Measurements from ENCODE around the gene EPHA10.
"Not testable (repeated sequence)": the region's sequence is repeated elsewhere in the genome, so short reads cannot be mapped to it uniquely, and the experiment has no call there.

Gene EPHA10

GRCh38 chr1:37794372-37795339, 29.7 kb upstream of the EPHA10 start:
- Mint-ChIP-seq H3K9me3 (no peaks in the 10 kb centered on the region), H3K27ac (no peak overlapping the region), H3K36me3 (ENCODE audit: low read depth) (peaks cover 10% of the 10 kb centered on the region), H3K4me1 (ENCODE audit: low read depth) (peaks cover 27% of the 10 kb centered on the region), H3K27me3 (peaks cover 56% of the 10 kb centered on the region), H3K4me3 (peak overlapping the region; percentile 62)
- intact Hi-C loops (cut with micrococcal nuclease) = no loop called here

GRCh38 chr1:37793773-37794371, 29.0 kb upstream of the EPHA10 start, which contains the start of gene MANEAL:
Gene MANEAL (plus strand): TSS chr1:37793847. CDS start chr1:37794183, 336 bp downstream.
- intact Hi-C loops (cut with micrococcal nuclease) = no loop called here
- Mint-ChIP-seq H3K4me3 (peak within 1 kb of the TSS; percentile 80), H3K27ac (no peak within 1 kb of the TSS), H3K36me3 (ENCODE audit: low read depth) (peaks cover 2% of the 10 kb centered on the region), H3K27me3 (peaks cover 59% of the 10 kb centered on the region), H3K9me3 (no peaks in the 10 kb centered on the region), H3K4me1 (ENCODE audit: low read depth) (peaks cover 27% of the 10 kb centered on the region)

- intact Hi-C loops (cut with micrococcal nuclease) = no loop called here
- Mint-ChIP-seq H3K27me3 (peaks cover 66% of the 10 kb centered on the region), H3K4me3 (peak overlapping the region; percentile 30), H3K4me1 (ENCODE audit: low read depth) (peaks cover 27% of the 10 kb centered on the region), H3K27ac (no peak overlapping the region), H3K36me3 (ENCODE audit: low read depth) (no peaks in the 10 kb centered on the region), H3K9me3 (no peaks in the 10 kb centered on the region)
Measured at GRCh38 chr1:37792943-37793686, 28.2 kb upstream of the EPHA10 start.

GRCh38 chr1:37782491-37782890, 17.6 kb upstream of the EPHA10 start:
- peaks cover 26% of the 10 kb centered on the region for H3K27me3 Mint-ChIP-seq
- H3K27ac Mint-ChIP-seq = no peak overlapping the region
- intact Hi-C loops (cut with micrococcal nuclease) = no loop called here
- no peaks in the 10 kb centered on the region for H3K36me3 Mint-ChIP-seq (ENCODE audit: low read depth)
- H3K4me1 Mint-ChIP-seq (ENCODE audit: low read depth) = no peaks in the 10 kb centered on the region
- H3K4me3 Mint-ChIP-seq = no peak overlapping the region
- no peaks in the 10 kb centered on the region for H3K9me3 Mint-ChIP-seq

- H3K4me3 Mint-ChIP-seq = no peak overlapping the region
- no peaks in the 10 kb centered on the region for H3K36me3 Mint-ChIP-seq (ENCODE audit: low read depth)
Measured at GRCh38 chr1:37778654-37779053, 13.7 kb upstream of the EPHA10 start.

GRCh38 chr1:37776946-37777516, 12.1 kb upstream of the EPHA10 start:
- Mint-ChIP-seq H3K9me3 (no peaks in the 10 kb centered on the region), H3K36me3 (ENCODE audit: low read depth) (no peaks in the 10 kb centered on the region), H3K27ac (no peak overlapping the region), H3K4me3 (no peak overlapping the region), H3K4me1 (ENCODE audit: low read depth) (no peaks in the 10 kb centered on the region), H3K27me3 (peaks cover 41% of the 10 kb centered on the region)
- intact Hi-C loops (cut with micrococcal nuclease) = no loop called here

More at GRCh38 chr1:37778654-37779053, 13.7 kb upstream of the EPHA10 start:
- Mint-ChIP-seq H3K27me3 (peaks cover 34% of the 10 kb centered on the region), H3K4me1 (ENCODE audit: low read depth) (no peaks in the 10 kb centered on the region), H3K9me3 (no peaks in the 10 kb centered on the region), H3K27ac (no peak overlapping the region)
- intact Hi-C loops (cut with micrococcal nuclease) = no loop called here

- H3K27ac Mint-ChIP-seq; intact Hi-C loops (cut with micrococcal nuclease); H3K4me1 Mint-ChIP-seq (ENCODE audit: low read depth); H3K9me3 Mint-ChIP-seq; H3K36me3 Mint-ChIP-seq (ENCODE audit: low read depth); H3K4me3 Mint-ChIP-seq: not testable (repeated sequence)
- peaks cover 63% of the 10 kb centered on the region for H3K27me3 Mint-ChIP-seq
Measured at GRCh38 chr1:37771440-37771839, 6.5 kb upstream of the EPHA10 start.

- Mint-ChIP-seq H3K27me3 (peaks cover 79% of the 10 kb centered on the region), H3K4me3 (no peak overlapping the region), H3K4me1 (ENCODE audit: low read depth) (peaks cover 16% of the 10 kb centered on the region), H3K9me3 (no peaks in the 10 kb centered on the region), H3K36me3 (ENCODE audit: low read depth) (no peaks in the 10 kb centered on the region), H3K27ac (no peak overlapping the region)
- intact Hi-C loops (cut with micrococcal nuclease) = no loop called here
Measured at GRCh38 chr1:37767488-37767887, 2.6 kb upstream of the EPHA10 start.

GRCh38 chr1:37765916-37766664, 1.2 kb upstream of the EPHA10 start:
- peaks cover 16% of the 10 kb centered on the region for H3K4me1 Mint-ChIP-seq (ENCODE audit: low read depth)
- peaks cover 89% of the 10 kb centered on the region for H3K27me3 Mint-ChIP-seq
- intact Hi-C loops (cut with micrococcal nuclease) = no loop called here
- no peaks in the 10 kb centered on the region for H3K36me3 Mint-ChIP-seq (ENCODE audit: low read depth)
- no peak overlapping the region for H3K4me3 Mint-ChIP-seq
- H3K27ac Mint-ChIP-seq = no peak overlapping the region
- no peaks in the 10 kb centered on the region for H3K9me3 Mint-ChIP-seq

- peaks cover 78% of the 10 kb centered on the region for H3K27me3 Mint-ChIP-seq
- intact Hi-C loops (cut with micrococcal nuclease) = no loop called here
- no peak overlapping the region for H3K27ac Mint-ChIP-seq
Measured at GRCh38 chr1:37764414-37764825, 500 bp downstream of the EPHA10 start.

GRCh38 chr1:37763791-37764413, 1.0 kb downstream of the EPHA10 start:
- Mint-ChIP-seq H3K27me3 (peaks cover 73% of the 10 kb centered on the region), H3K4me3 (no peak overlapping the region), H3K27ac (no peak overlapping the region)

More at GRCh38 chr1:37764414-37764825, 500 bp downstream of the EPHA10 start:
- Mint-ChIP-seq H3K36me3 (ENCODE audit: low read depth) (no peaks in the 10 kb centered on the region), H3K4me1 (ENCODE audit: low read depth) (peaks cover 16% of the 10 kb centered on the region), H3K4me3 (no peak overlapping the region), H3K9me3 (no peaks in the 10 kb centered on the region)

GRCh38 chr1:37762516-37762915, 2.4 kb downstream of the EPHA10 start:
- Mint-ChIP-seq H3K36me3 (ENCODE audit: low read depth) (no peaks in the 10 kb centered on the region), H3K9me3 (no peaks in the 10 kb centered on the region), H3K27me3 (peaks cover 61% of the 10 kb centered on the region), H3K4me3 (no peak overlapping the region), H3K27ac (no peak overlapping the region), H3K4me1 (ENCODE audit: low read depth) (peaks cover 16% of the 10 kb centered on the region)
- intact Hi-C loops (cut with micrococcal nuclease) = no loop called here

More at GRCh38 chr1:37763791-37764413, 1.0 kb downstream of the EPHA10 start:
- peaks cover 16% of the 10 kb centered on the region for H3K4me1 Mint-ChIP-seq (ENCODE audit: low read depth)
- no peaks in the 10 kb centered on the region for H3K36me3 Mint-ChIP-seq (ENCODE audit: low read depth)
- intact Hi-C loops (cut with micrococcal nuclease) = no loop called here
- no peaks in the 10 kb centered on the region for H3K9me3 Mint-ChIP-seq

Measured in dendritic cell treated with granulocyte-macrophage colony-stimulating factor and Interleukin-4, amounts not matched to agents 40 ng/mL and 50 ng/mL, for 4 days (primary cell).